Erythroblast (primary cell): ENCODE results near the gene GNAI2.

ENCODE experiments used
- GATA1 ChIP-seq: IDR thresholded peaks from 2 replicates; pipeline ENCODE4 v1.6.1; 2011; ENCODE audit warnings: low read depth, mild to moderate bottlenecking, control low read depth, low read length, moderate library complexity
- POLR2A ChIP-seq: IDR thresholded peaks from 2 replicates; pipeline ENCODE4 v1.6.1; 2011; ENCODE audit warnings: mild to moderate bottlenecking, low read length

DNA sequence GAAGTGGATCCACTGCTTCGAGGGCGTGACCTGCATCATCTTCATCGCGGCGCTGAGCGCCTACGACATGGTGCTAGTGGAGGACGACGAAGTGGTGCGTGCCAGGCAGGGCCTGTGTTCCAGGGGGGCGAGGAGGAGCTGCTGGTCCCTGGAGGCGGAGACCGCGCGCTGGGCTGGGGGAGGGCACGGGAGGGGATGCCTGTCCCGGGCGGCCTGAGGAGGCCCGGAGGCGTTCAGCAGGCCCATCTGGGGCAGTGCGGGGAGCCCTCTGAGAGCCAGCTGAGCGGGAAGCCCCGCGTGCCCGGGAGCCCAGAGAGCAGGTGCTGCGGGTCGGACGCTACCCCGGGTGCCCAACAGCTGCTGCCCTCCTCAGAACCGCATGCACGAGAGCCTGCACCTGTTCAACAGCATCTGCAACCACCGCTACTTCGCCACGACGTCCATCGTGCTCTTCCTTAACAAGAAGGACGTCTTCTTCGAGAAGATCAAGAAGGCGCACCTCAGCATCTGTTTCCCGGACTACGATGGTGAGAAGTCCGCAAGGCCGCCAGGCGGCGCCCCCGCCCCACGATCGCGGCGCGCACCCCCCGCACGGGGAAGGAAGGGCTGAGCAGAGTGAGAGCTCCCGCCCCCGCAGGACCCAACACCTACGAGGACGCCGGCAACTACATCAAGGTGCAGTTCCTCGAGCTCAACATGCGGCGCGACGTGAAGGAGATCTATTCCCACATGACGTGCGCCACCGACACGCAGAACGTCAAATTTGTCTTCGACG is 41.7 kb upstream of the GNAI2 start:
- TF ChIP-seq POLR2A (no peak), GATA1 (no peak)
